Right renal pelvis (tissue), 4 donors: ENCODE measurements around the gene PDE4B. TPM values are rescaled to one million over a fixed set of nuclear protein-coding genes. Genes with fewer than 3 reads are reported as not detected.

Experiments
- DNase-seq, 4 donors: peaks; one replicate each; pipeline ENCODE4 v3.0.0-alpha.2; 2013; ENCODE audit warnings: low read depth in 4 of 4, low spot score in 3 of 4, missing footprints in 1 of 4
- polyA plus RNA-seq, 4 donors: library from polyadenylated mRNA; unstranded; fragments of 120-200 nt; gene quantifications; one replicate each; pipeline ENCODE4 v1.2.1, GENCODE V29; 2013; ENCODE audit not compliant: insufficient read length in 4 of 4

Gene PDE4B
- polyA plus RNA-seq, 4 donors = 7.7 to 10.3 (median 9.0) TPM

GRCh38 chr1:66250075-66250474 is 457.4 kb downstream of the PDE4B start:
- no peak for DNase-seq

- no peak for DNase-seq
Measured at GRCh38 chr1:66250478-66250877, 457.8 kb downstream of the PDE4B start.

GRCh38 chr1:66251546-66251945 is 458.9 kb downstream of the PDE4B start:
- DNase-seq = no peak

GRCh38 chr1:66253330-66253921 is 460.7 kb downstream of the PDE4B start:
- peak in 2 of 4 donors; percentile 28 to 32 for DNase-seq

GRCh38 chr1:66254785-66255184 is 462.1 kb downstream of the PDE4B start:
- no peak for DNase-seq

- DNase-seq = no peak
Measured at GRCh38 chr1:66256629-66257572, 464.2 kb downstream of the PDE4B start.

GRCh38 chr1:66258404-66259105 is 465.9 kb downstream of the PDE4B start:
- DNase-seq = no peak

GRCh38 chr1:66261364-66261763 is 468.7 kb downstream of the PDE4B start:
- DNase-seq = no peak

- no peak for DNase-seq
Measured at GRCh38 chr1:66262208-66262963, 469.7 kb downstream of the PDE4B start.

GRCh38 chr1:66265268-66265667 is 472.6 kb downstream of the PDE4B start:
- DNase-seq = no peak

- DNase-seq = no peak
Measured at GRCh38 chr1:66265796-66266195, 473.1 kb downstream of the PDE4B start.

GRCh38 chr1:66266350-66266749 is 473.7 kb downstream of the PDE4B start:
- DNase-seq = no peak

- DNase-seq = no peak
Measured at GRCh38 chr1:66266756-66267155, 474.1 kb downstream of the PDE4B start.

GRCh38 chr1:66267201-66267940 is 474.7 kb downstream of the PDE4B start:
- DNase-seq = no peak

GRCh38 chr1:66269222-66269621 is 476.5 kb downstream of the PDE4B start:
- DNase-seq = no peak

GRCh38 chr1:66270119-66270812 is 477.6 kb downstream of the PDE4B start:
- DNase-seq = no peak

- DNase-seq = peak; percentile 58 to 82 (median 74)
Measured at GRCh38 chr1:66271216-66271903, 478.7 kb downstream of the PDE4B start.

- DNase-seq = no peak
Measured at GRCh38 chr1:66271904-66272254, 479.2 kb downstream of the PDE4B start.

- no peak for DNase-seq
Measured at GRCh38 chr1:66273656-66274055, 481.0 kb downstream of the PDE4B start.
